C4-2B (cell line): Measurements from ENCODE around the gene VSTM4.

Experiments
- H3K27ac ChIP-seq: fragments of 450-650 bp; 2 replicates; pipeline ENCODE4 v1.5.1; 2017
- ZFX ChIP-seq: fragments of 450-650 bp; IDR thresholded peaks from 2 replicates; pipeline ENCODE4 v1.6.1; 2017
- TF ChIP-seq, protein P1 (sequence below): fragments of 450-650 bp; conservative IDR thresholded peaks from 2 replicates; pipeline ENCODE4 v1.5.1; 2017; ENCODE audit warnings: mild to moderate bottlenecking

VSTM4 gene

DNA sequence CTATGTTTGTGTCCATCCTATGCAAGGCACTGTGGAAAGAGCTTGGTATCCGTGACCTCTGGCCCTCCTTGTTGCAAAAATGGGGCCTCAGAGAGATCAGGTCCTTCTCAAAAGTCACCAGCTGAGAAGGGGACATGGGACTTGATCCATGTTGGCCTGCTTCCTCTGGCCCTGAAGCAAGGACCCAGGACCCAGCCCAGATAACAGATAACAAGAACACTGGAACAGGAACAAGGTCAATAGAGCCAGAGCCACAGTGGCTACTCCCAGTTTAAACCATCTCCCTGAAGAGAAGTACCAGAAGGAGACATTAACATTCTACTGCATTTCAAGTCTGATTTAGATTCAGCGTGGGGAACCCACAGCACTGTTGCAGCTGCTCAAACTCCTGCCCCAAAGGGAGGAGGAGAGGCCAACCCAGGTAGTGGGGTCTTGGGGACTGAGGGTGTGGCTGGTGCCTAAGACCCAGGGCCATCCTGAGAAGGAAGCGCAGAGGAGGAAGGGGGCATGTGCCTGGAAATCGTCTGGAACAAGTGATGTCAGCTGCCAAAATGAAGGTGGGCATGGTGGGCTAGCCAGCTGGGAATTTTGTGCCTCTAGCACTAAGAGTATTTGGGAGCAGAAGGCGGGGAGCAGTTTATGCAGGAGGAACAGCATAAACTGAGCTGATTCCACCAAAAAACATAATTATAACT lies 61.2 kb downstream of the VSTM4 start:
- no peak overlapping the region for H3K27ac ChIP-seq

DNA sequence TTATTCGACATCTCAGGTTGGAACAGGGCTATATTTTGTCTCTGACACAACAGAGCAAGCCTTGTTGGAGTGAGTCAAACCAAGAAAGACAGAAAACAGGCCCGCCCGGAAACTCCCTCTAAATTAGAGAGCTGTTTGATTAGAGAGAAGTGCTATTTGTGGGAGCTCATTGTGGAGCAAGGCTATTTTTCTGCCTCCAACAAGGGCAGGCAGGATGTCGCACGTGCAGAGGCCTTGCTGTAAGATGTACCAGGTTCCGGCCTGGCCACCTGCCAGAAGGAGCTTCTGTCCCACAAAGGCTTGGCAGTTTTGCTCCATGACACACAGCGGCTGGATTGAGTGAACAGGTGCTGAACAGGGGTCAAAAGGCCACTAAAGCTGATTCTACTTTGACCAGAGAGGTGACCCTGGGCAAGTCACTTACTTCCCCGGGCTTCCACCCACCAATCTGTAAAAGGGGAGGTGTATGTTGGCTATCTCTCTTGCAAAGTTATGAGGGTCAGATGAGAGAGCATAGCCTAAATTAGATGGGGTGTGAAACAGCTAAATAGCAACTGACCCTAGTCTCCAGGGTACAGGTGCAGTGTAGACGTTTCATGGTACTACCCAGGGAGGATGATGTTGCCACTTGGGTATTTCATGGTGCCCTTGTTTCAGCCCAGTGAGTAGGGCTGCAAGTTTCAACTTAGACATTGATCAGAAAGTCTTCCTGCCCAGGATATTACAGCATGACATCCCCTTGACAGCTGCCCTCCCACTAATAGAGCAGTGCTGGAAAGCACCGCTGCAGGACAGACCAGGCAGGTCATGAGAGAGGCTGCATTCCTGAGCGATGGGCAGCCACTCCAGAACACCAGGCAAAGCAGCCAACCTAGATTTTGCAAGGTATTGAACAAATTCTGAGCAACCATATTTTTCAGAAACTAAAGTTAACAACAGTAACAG lies 62.0 kb downstream of the VSTM4 start:
- H3K27ac ChIP-seq, result no peak overlapping the region

More for the DNA sequence above, 61.2 kb downstream of the VSTM4 start:
- no peak for TF ChIP-seq ZFX
- TF ChIP-seq, protein P1, sequence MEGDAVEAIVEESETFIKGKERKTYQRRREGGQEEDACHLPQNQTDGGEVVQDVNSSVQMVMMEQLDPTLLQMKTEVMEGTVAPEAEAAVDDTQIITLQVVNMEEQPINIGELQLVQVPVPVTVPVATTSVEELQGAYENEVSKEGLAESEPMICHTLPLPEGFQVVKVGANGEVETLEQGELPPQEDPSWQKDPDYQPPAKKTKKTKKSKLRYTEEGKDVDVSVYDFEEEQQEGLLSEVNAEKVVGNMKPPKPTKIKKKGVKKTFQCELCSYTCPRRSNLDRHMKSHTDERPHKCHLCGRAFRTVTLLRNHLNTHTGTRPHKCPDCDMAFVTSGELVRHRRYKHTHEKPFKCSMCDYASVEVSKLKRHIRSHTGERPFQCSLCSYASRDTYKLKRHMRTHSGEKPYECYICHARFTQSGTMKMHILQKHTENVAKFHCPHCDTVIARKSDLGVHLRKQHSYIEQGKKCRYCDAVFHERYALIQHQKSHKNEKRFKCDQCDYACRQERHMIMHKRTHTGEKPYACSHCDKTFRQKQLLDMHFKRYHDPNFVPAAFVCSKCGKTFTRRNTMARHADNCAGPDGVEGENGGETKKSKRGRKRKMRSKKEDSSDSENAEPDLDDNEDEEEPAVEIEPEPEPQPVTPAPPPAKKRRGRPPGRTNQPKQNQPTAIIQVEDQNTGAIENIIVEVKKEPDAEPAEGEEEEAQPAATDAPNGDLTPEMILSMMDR, result no peak

DNA sequence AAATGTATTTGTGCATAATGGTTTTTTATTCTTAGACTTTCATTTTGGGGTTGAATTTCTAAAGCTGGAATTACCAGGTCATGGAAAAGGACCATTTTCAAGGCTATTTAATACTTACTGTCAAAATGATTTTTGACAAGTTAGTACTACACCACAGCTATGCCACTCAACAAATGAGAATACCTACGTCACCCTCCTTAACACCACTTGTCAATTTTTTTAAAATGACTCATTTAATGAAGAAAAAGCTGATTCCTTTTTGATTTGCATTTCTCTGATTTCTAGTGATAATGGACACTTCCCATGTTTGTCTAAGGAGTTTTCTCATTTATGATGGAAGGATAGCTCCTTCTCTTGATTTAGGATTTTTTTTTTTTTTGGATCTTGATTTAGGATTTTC lies 63.3 kb downstream of the VSTM4 start:
- H3K27ac ChIP-seq, result no peak overlapping the region
- TF ChIP-seq ZFX, result no peak
- TF ChIP-seq, protein P1, result no peak

More for the DNA sequence above, 62.0 kb downstream of the VSTM4 start:
- no peak for TF ChIP-seq ZFX
- TF ChIP-seq, protein P1, result no peak

DNA sequence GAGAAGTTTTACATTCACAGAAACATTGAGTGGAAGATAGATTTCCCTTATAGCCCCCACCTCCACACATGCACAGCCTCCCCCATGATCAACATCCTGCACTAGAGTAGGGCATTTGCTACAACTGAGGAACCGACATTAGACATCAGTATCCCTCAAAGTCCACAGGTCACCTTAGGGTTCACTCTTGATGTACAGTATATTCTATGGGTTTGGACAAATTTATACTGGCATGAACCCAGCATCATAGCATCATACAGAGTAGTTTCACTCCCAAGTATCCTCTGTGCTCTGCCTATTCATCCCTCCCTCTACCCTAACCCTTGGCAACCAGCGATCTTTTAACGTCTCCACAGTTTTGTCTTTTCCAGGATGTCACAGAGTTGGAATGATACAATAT lies 64.4 kb downstream of the VSTM4 start:
- no peak overlapping the region for H3K27ac ChIP-seq
- TF ChIP-seq, protein P1, result no peak
- TF ChIP-seq ZFX, result no peak

DNA sequence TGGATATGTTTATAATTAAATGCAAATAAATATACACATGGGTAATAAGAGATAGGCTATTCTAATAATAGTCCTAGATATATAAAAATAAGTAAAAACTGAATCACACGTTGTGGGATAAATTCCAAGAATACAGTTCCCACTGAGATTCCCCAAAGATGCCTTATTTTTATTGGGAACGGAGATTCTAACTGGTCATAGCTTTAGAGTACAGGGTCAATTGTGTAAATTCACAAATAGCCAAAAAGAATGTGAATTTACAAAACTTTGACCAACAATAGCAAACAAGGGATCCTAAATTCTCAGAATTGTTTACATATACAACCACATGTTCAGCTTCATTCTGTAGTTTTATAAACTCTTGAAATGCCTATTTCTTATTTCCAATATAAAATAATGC lies 65.0 kb downstream of the VSTM4 start:
- no peak overlapping the region for H3K27ac ChIP-seq
- TF ChIP-seq, protein P1, result no peak
- no peak for TF ChIP-seq ZFX

DNA sequence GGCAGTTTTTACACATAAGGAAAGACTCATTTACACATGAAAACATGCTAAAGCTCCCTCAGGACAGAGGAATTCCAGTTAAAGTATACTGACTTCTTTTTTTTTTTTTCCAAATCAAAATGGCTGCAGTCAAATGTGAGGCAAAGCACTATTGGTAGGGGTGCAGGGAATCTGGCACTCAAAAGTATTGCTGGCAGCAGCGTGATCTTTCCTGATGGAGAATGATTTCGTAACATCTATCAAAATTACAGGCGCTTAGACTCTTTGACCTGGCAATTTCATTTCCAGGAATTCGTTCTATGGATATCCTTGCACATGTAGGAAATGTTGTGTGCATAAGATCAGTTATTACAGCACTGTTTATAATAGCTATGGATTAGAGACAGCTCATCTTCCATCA lies 65.7 kb downstream of the VSTM4 start:
- H3K27ac ChIP-seq, result no peak overlapping the region
- TF ChIP-seq, protein P1, result no peak
- no peak for TF ChIP-seq ZFX

DNA sequence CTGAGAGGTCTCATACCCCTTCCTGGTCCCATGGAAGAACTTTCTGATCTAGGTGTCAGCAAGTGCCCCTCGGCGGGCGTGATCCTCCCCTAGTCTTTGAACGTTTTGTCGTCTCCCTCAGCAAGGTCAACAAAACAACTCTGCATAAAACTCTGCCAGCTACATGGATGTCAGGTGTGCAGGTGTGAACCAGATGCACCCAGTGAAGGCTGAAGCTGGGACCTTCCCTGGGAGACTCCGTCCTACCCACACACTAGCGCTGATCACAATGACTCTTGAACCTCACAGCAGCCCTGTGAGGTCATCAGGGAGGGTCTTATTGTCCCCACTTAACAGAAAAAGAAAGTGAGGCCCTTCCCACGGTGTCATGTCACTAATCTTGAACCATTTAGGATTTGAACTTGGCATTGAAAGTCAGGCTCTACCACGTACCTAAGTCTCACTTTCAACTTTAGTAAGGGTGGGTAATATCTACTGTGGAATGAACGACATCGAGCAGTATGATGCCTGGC lies 68.1 kb downstream of the VSTM4 start:
- TF ChIP-seq, protein P1, result no peak
- TF ChIP-seq ZFX, result no peak
- H3K27ac ChIP-seq, result no peak overlapping the region
